Measurements from ENCODE around the gene ADRA1B. TPM values are rescaled to one million over a fixed set of nuclear protein-coding genes. Genes with fewer than 3 reads are reported as not detected.

ADRA1B gene
- total and polyA plus RNA-seq, 2 of the 8 experiments (the other 6 are each of a cell fraction or from before 2014, with no cell fraction given) = not detected

DNA sequence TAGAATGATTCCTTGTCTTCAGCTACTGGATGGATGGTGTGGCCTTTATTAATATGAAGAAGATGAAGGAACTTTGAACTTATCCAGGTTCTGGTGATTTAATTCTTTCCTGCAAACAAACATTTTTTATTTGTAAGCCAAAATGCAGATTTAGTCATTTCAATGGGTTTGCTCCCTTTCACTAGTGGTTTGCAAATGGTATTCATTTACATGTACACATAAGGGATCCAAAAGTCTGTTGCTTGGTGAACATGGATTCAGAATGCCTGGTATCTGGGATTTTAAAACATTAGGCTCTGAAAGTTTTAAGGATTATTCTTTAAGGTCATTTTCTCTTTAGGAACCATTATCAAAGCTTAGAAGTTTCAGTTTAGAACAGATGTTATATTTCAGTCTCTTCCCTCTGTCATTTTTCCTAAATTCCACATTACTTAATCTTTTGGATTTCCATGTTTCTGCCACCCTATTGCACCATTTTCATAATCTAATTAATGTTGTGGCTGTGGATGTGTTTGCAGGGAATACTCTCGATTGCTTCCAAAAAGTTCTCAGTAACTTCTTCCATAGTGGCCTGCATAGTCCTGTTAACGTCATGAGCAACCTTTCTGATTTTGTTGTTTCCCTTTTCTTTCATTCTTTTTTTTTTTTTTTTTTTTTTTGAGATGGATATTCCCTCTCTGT lies 102.8 kb downstream of the ADRA1B start:
- H2BK20ac ChIP-seq (ENCODE audit: low read length) = no peak overlapping the region
- no peaks in the 10 kb centered on the region for H3K23me2 ChIP-seq (ENCODE audit: low read depth, low read length)
- no peak overlapping the region for H3K9ac ChIP-seq (replicated peaks in 1 of 4; ENCODE audit: extremely low read depth in 1 of 4, low read depth in 3 of 4, low read length in 3 of 4)
- H4K91ac ChIP-seq (replicated peaks; ENCODE audit: insufficient read length, low read length) = no peak overlapping the region
- H2AFZ ChIP-seq (ENCODE audit: low read length) = no peak overlapping the region
- H3K4me2 ChIP-seq (ENCODE audit: insufficient read depth in 1 of 2, low read depth in 2 of 2, low read length in 2 of 2) = no peak overlapping the region
- no peak for FAIRE-seq
- 93% methylated on average over 2 of the region's 2 CpGs; no CpG with 5 or more reads in 1 of the 2 experiments for WGBS, 2 experiments (ENCODE audit: extremely low coverage in 1 of 2, insufficient coverage in 1 of 2, insufficient read length in 1 of 2, insufficient replicate concordance in 2 of 2, low coverage in 1 of 2, low lambda C conversion rate in 2 of 2, missing lambda C conversion rate in 1 of 2)
- H3K27me3 ChIP-seq (replicated peaks in 1 of 4; ENCODE audit: control insufficient read depth in 3 of 4, extremely low read depth in 1 of 4, insufficient read depth in 3 of 4, low read length in 3 of 4) = no peaks in the 10 kb centered on the region
- H2BK15ac ChIP-seq (ENCODE audit: low read length) = no peak overlapping the region
- H3K9me3 ChIP-seq (ENCODE audit: insufficient read depth in 2 of 2, low read depth in 1 of 2, low read length in 1 of 2) = no peaks in the 10 kb centered on the region
- no peak overlapping the region for H2BK5ac ChIP-seq (ENCODE audit: low read depth, low read length)
- no peak overlapping the region for H2BK120ac ChIP-seq (replicated peaks; ENCODE audit: low read depth, low read length)
- H3K4me3 ChIP-seq (ENCODE audit: extremely low read depth in 1 of 4, insufficient read depth in 2 of 4, low read depth in 3 of 4, low read length in 4 of 4) = no peak overlapping the region
- no peak overlapping the region for H4K8ac ChIP-seq (ENCODE audit: extremely low read depth, insufficient read depth, low read length)
- no peak overlapping the region for H3K14ac ChIP-seq (ENCODE audit: insufficient read length)
- H2BK12ac ChIP-seq (ENCODE audit: low read depth, low read length) = no peak overlapping the region
- H3K79me1 ChIP-seq (ENCODE audit: low read depth, low read length) = peaks cover 2% of the 10 kb centered on the region; the same call in 1 of the 2 replicates
- peaks cover 6 to 7% of the 10 kb centered on the region in 2 experiments for H4K20me1 ChIP-seq (replicated peaks in 1 of 2; ENCODE audit: control insufficient read depth in 1 of 2, insufficient read depth in 2 of 2, low read length in 2 of 2)
- no peak overlapping the region for H3K18ac ChIP-seq (ENCODE audit: extremely low read depth, low read length)
- no peak overlapping the region for H3K27ac ChIP-seq (ENCODE audit: low read depth, low read length)
- no peaks in the 10 kb centered on the region for H3K4me1 ChIP-seq (replicated peaks in 1 of 4; ENCODE audit: control insufficient read depth in 3 of 4, insufficient read depth in 4 of 4, low read length in 3 of 4)
- no peak overlapping the region for H3K4ac ChIP-seq (replicated peaks; ENCODE audit: insufficient read length, low read depth, low read length)
- ChIA-PET CTCF (ENCODE audit: partially characterized antibody) (interaction anchor here (1.2 to 1.5 kb wide), 2 partner anchors 20 to 53 kb away, joined by 3 read pairs; no protein-coding TSS in a partner anchor), POLR2A (ENCODE audit: partially characterized antibody) (no interaction called here)
- peaks cover 0 to 24% (median 4%) of the 10 kb centered on the region in 4 experiments; a peak in 3 of 8 replicates for H3K36me3 ChIP-seq (ENCODE audit: control insufficient read depth in 2 of 4, insufficient read depth in 4 of 4, low read length in 3 of 4)
- no peak overlapping the region for H2AK5ac ChIP-seq (ENCODE audit: low read depth, low read length)
- no peak for DNase-seq (ENCODE audit: low read depth in 1 of 2, low spot score in 2 of 2)
- no peak overlapping the region for H4K5ac ChIP-seq (ENCODE audit: insufficient read length, low read depth, low read length)
- peaks cover 0 to 31% of the 10 kb centered on the region in 2 experiments; a peak in 2 of 4 replicates for H3K79me2 ChIP-seq (ENCODE audit: control insufficient read depth in 1 of 2, insufficient read depth in 2 of 2, low read length in 2 of 2)
- H3K23ac ChIP-seq (ENCODE audit: insufficient read length) = no peak overlapping the region
- no peak overlapping the region for H3K56ac ChIP-seq (replicated peaks; ENCODE audit: insufficient read length, low read depth, low read length)
- no peak for TF ChIP-seq CBX8 (IDR thresholded peaks at IDR 0.05; ENCODE audit: borderline replicate concordance, low read depth, low read length)
